GM12878 (cell line): Measurements from ENCODE around the gene ANO9. TPM values are rescaled to one million over a fixed set of nuclear protein-coding genes. Genes with fewer than 3 reads are reported as not detected.
"Not testable (repeated sequence)": the region's sequence is repeated elsewhere in the genome, so short reads cannot be mapped to it uniquely, and the experiment has no call there.

Source experiments
- ATAC-seq: fragments of 200-7000 bp; cut with Tn5 transposase; 3 replicates; pipeline ENCODE4 v1.9.1; 2020; ENCODE audit warnings: mild to moderate bottlenecking, moderate library complexity
- BruUV-seq: library from RNA; stranded (reverse); fragments of 400-500 nt; replicated peaks from 2 replicates; lab custom pipeline; 2021; lab: Mats Ljungman, UMichigan
- CTCF ChIA-PET: fragments of 300-600 bp; sonication (Branson Sonifier 250); formaldehyde crosslinking; extraction: SDS; loops from one replicate; lab custom pipeline; 2021; ENCODE audit warnings: inconsistent platforms; lab: Yijun Ruan, JAX
- POLR2A ChIA-PET: fragments of 350-600 bp; formaldehyde crosslinking; extraction: SDS; loops from one replicate; lab custom pipeline; 2021; ENCODE audit warnings: inconsistent platforms; lab: Charles Lee
- RAD21 ChIA-PET: fragments of 300-600 bp; sonication (Branson Sonifier 250); formaldehyde crosslinking; loops from one replicate; lab custom pipeline; 2023; ENCODE audit warnings: antibody characterized with exemption; ENCODE audit not compliant: unreplicated experiment; lab: Charles Lee
- SMC1A ChIA-PET: fragments of 300-600 bp; sonication (Branson Sonifier 250); formaldehyde crosslinking; loops from one replicate; lab custom pipeline; 2023; ENCODE audit not compliant: unreplicated experiment, uncharacterized antibody; lab: Charles Lee
- DNase-seq: peaks from one replicate; pipeline ENCODE4 v3.0.0-alpha.2; 2011; ENCODE audit warnings: low read depth, low spot score
- FAIRE-seq: peaks from 3 replicates; lab custom pipeline; 2011; peaks lifted over from hg19 to GRCh38; lab: Jason Lieb, UNC
- H2AFZ ChIP-seq: 2 replicates; pipeline ENCODE4 v1.6.0; 2011; ENCODE audit warnings: low read depth, low read length, control low read depth; ENCODE audit not compliant: control insufficient read depth
- H3K27ac ChIP-seq: 2 replicates; pipeline ENCODE4 v1.5.1; 2011; ENCODE audit warnings: control low read depth; ENCODE audit not compliant: control insufficient read depth, insufficient read depth
- H3K27me3 ChIP-seq, 2 experiments: replicated peaks in 1 of 2; 2 replicates each; pipeline versions ENCODE4 v1.6.0 to v1.6.1; 2011; ENCODE audit warnings: low read length in 1 of 2; ENCODE audit not compliant: control insufficient read depth in 2 of 2, insufficient read depth in 2 of 2
- H3K36me3 ChIP-seq, 2 experiments: 2 replicates each; pipeline ENCODE4 v1.5.1; 2011; ENCODE audit warnings: low read length in 1 of 2; ENCODE audit not compliant: control insufficient read depth in 2 of 2, insufficient read depth in 2 of 2
- H3K4me1 ChIP-seq: 2 replicates; pipeline ENCODE4 v1.6.1; 2011; ENCODE audit warnings: mild to moderate bottlenecking, low read length, moderate library complexity, mixed read lengths; ENCODE audit not compliant: control insufficient read depth, insufficient read depth
- H3K4me2 ChIP-seq: 2 replicates; pipeline ENCODE4 v1.6.0; 2011; ENCODE audit warnings: control low read depth; ENCODE audit not compliant: control insufficient read depth, insufficient read depth
- H3K4me3 ChIP-seq: fragments of 200-600 bp; sonication (generic); 2 replicates; pipeline ENCODE4 v1.5.1; 2016
- H3K79me2 ChIP-seq: 2 replicates; pipeline ENCODE4 v1.6.0; 2011; ENCODE audit warnings: low read length; ENCODE audit not compliant: control insufficient read depth, insufficient read depth
- H3K9ac ChIP-seq: 2 replicates; pipeline ENCODE4 v1.8.0; 2011; ENCODE audit warnings: low read length, control low read depth, mixed read lengths; ENCODE audit not compliant: control insufficient read depth, insufficient read depth
- H3K9me3 ChIP-seq: replicated peaks from 3 replicates; pipeline ENCODE4 v1.5.1; 2011; ENCODE audit warnings: mild to moderate bottlenecking, low read length; ENCODE audit not compliant: control insufficient read depth, insufficient read depth
- H4K20me1 ChIP-seq: 2 replicates; pipeline ENCODE4 v1.6.0; 2011; ENCODE audit not compliant: control insufficient read depth, insufficient read depth
- CBX3 ChIP-seq: fragments of 200-600 bp; sonication (generic); IDR thresholded peaks from 2 replicates; pipeline ENCODE4 v1.6.1; 2016; ENCODE audit warnings: low read depth, borderline replicate concordance
- CHD2 ChIP-seq: IDR thresholded peaks from 2 replicates; pipeline ENCODE4 v1.6.1; 2011; ENCODE audit warnings: low read depth, low read length, improper control_type of control experiment, borderline replicate concordance
- FOXM1 ChIP-seq: IDR thresholded peaks from 2 replicates; pipeline ENCODE4 v1.6.1; 2012; ENCODE audit warnings: low read depth, mild to moderate bottlenecking, inconsistent platforms, low read length, moderate library complexity
- HCFC1 ChIP-seq: fragments of 150-350 bp; IDR thresholded peaks from 2 replicates; pipeline ENCODE4 v1.6.1; 2014; ENCODE audit warnings: low read length
- SMAD1 ChIP-seq: fragments of 450-650 bp; IDR thresholded peaks from 2 replicates; pipeline ENCODE4 v1.6.1; 2018; ENCODE audit warnings: mild to moderate bottlenecking, low read depth; ENCODE audit not compliant: partially characterized antibody
- WGBS: methylation state at CpG from one replicate; pipeline ENCODE4 v1.1.6; 2016; ENCODE audit warnings: low lambda C conversion rate; ENCODE audit not compliant: insufficient replicate concordance, insufficient coverage; ENCODE audit errors: missing lambda C conversion rate; 5-methylcytosine and 5-hydroxymethylcytosine counted together
- in situ Hi-C: fragments of 300-500 bp; cut with MboI; formaldehyde crosslinking; loops from 9 replicates; pipeline ENCODE4 v1.14.3; 2018; ENCODE audit warnings: mixed read lengths
- intact Hi-C: fragments of 100-400 bp; cut with micrococcal nuclease; formaldehyde crosslinking; loops from one replicate; pipeline ENCODE4 v1.14.2; 2022; ENCODE audit not compliant: unreplicated experiment
- polyA plus RNA-seq, 11 experiments: library from polyadenylated mRNA; depleted of rRNA in 4 of 11; unstranded in 6 of 11; stranded (reverse) in 5 of 11; fragments of >200 nt; fragmentation: Nextera tagmentation in 4 of 11; fragmentation: Illumina TruSeq in 1 of 11; extraction: Ambion mirVana in 4 of 11; extraction: Trizol in 1 of 11; gene quantifications; 1 replicate in 1 of 11; 2 replicates in 10 of 11; pipeline versions ENCODE4 v1.2.1 to v1.2.3, GENCODE V29; 2011 to 2016; ENCODE audit warnings: inconsistent platforms in 2 of 11, missing spikeins in 2 of 11, low read depth in 1 of 11
- total RNA-seq, 4 experiments: library from RNA; depleted of rRNA in 3 of 4; stranded (reverse); fragments of >200 nt in 3 of 4; fragmentation: Illumina TruSeq in 1 of 4; extraction: Trizol in 1 of 4; gene quantifications; 2 replicates each; pipeline versions ENCODE4 v1.2.1 to v1.2.3, GENCODE V29; 2013 to 2021
- TF ChIP-seq, protein P1 (sequence below): fragments of 450-650 bp; formaldehyde crosslinking; IDR thresholded peaks from 2 replicates; pipeline ENCODE4 v1.4.0; 2022; ENCODE audit warnings: mild to moderate bottlenecking, moderate library complexity

ANO9 gene
- total and polyA plus RNA-seq, 10 of the 15 experiments (the other 5 are each of a cell fraction or from before 2014, with no cell fraction given): 0.21 to 42.3 (median 12.0) TPM

DNA sequence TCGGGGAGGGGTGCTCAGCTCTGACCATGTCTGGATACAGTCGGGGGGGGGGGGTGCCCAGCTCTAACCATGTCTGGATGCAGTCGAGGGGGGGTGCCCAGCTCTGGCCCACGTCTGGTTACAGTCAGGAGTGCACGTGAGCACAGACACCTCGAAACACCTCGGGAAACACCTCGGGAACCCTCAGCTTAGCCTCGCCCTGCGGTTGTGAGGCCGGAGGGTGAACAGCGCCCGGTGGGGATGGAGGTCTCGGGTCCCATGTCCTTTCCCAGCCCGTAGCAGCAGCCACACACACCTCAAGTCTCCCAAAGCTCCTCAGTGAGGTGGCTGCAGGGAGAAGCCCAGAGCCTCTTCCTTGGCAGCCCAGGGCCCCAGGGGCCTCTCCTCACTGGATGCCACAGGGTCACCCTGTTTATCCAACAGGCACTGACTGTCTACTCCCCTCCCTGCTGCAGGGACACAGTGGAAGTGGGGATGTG lies 29.1 kb downstream of the ANO9 start (continued):
- TF ChIP-seq, protein P1, sequence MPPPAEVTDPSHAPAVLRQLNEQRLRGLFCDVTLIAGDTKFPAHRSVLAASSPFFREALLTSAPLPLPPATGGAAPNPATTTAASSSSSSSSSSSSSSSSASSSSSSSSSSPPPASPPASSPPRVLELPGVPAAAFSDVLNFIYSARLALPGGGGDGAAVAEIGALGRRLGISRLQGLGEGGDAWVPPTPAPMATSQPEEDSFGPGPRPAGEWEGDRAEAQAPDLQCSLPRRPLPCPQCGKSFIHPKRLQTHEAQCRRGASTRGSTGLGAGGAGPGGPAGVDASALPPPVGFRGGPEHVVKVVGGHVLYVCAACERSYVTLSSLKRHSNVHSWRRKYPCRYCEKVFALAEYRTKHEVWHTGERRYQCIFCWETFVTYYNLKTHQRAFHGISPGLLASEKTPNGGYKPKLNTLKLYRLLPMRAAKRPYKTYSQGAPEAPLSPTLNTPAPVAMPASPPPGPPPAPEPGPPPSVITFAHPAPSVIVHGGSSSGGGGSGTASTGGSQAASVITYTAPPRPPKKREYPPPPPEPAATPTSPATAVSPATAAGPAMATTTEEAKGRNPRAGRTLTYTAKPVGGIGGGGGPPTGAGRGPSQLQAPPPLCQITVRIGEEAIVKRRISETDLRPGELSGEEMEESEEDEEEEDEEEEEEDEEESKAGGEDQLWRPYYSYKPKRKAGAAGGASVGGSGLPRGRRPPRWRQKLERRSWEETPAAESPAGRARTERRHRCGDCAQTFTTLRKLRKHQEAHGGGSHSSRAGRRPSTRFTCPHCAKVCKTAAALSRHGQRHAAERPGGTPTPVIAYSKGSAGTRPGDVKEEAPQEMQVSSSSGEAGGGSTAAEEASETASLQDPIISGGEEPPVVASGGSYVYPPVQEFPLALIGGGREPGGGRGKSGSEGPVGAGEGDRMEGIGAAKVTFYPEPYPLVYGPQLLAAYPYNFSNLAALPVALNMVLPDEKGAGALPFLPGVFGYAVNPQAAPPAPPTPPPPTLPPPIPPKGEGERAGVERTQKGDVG: no peak
- TF ChIP-seq SMAD1 (no peak), CBX3 (no peak), CHD2 (no peak), FOXM1 (no peak), HCFC1 (no peak)

DNA sequence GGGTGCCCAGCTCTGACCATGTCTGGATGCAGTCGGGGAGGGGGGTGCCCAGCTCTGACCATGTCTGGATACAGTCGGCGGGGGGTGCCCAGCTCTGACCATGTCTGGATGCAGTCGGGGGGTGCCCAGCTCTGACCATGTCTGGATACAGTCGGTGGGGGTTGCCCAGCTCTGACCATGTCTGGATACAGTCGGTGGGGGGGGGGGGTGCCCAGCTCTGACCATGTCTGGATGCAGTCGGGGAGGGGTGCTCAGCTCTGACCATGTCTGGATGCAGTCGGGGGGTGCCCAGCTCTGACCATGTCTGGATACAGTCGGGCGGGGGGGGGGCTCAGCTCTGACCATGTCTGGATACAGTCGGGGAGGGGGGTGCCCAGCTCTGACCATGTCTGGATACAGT lies 30.3 kb downstream of the ANO9 start:
- RAD21 ChIA-PET, H3K4me1 ChIP-seq, H3K4me2 ChIP-seq, DNase-seq, H3K9ac ChIP-seq, H3K79me2 ChIP-seq, H3K27ac ChIP-seq, H2AFZ ChIP-seq, in situ Hi-C loops, H3K36me3 ChIP-seq, H3K27me3 ChIP-seq, H4K20me1 ChIP-seq, CTCF ChIA-PET, BruUV-seq, SMC1A ChIA-PET, H3K4me3 ChIP-seq, H3K9me3 ChIP-seq, FAIRE-seq, intact Hi-C loops, ATAC-seq: not testable (repeated sequence)
- WGBS: 78% methylated on average over 6 of the region's 11 CpGs
- POLR2A ChIA-PET: interaction anchor here (0.6 kb wide), 2 partner anchors 31 to 147 kb away, joined by 3 to 5 read pairs; no protein-coding TSS in a partner anchor

DNA sequence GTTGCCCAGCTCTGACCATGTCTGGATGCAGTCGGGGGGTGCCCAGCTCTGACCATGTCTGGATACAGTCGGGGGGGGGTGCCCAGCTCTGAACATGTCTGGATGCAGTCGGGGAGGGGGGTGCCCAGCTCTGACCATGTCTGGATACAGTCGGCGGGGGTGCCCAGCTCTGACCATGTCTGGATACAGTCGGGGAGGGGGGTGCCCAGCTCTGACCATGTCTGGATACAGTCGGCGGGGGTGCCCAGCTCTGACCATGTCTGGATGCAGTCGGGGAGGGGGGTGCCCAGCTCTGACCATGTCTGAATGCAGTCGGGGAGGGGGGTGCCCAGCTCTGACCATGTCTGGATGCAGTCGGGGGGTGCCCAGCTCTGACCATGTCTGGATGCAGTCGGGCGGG lies 31.1 kb downstream of the ANO9 start:
- CTCF ChIA-PET, H3K36me3 ChIP-seq, RAD21 ChIA-PET, H3K27me3 ChIP-seq, FAIRE-seq, H4K20me1 ChIP-seq, H3K27ac ChIP-seq, H3K4me2 ChIP-seq, H3K79me2 ChIP-seq, H3K4me3 ChIP-seq, ATAC-seq, H3K9ac ChIP-seq, DNase-seq, H2AFZ ChIP-seq, SMC1A ChIA-PET, intact Hi-C loops, H3K9me3 ChIP-seq, in situ Hi-C loops, BruUV-seq: not testable (repeated sequence)
- peaks cover 12% of the 10 kb centered on the region for H3K4me1 ChIP-seq
- 78% methylated on average over 8 of the region's 13 CpGs for WGBS
- POLR2A ChIA-PET: interaction anchor here (0.6 kb wide), 1 partner anchor 148 kb away, joined by 5 read pairs; no protein-coding TSS in a partner anchor
